Activated T-cell treated with anti-CD3 and anti-CD28 coated beads, Interleukin-2, amount 50 U/mL, for 72 hours (primary cell): ENCODE results near the gene G6PC1. TPM values are rescaled to one million over a fixed set of nuclear protein-coding genes. Genes with fewer than 3 reads are reported as not detected.
"Not testable (repeated sequence)": the region's sequence is repeated elsewhere in the genome, so short reads cannot be mapped to it uniquely, and the experiment has no call there.

Experiments
- ATAC-seq, 2 donors: fragments of 150-1000 bp; cut with Tn5 transposase; replicated peaks in 1 of 2; 2 replicates each; pipeline ENCODE4 v1.10.0; 2021; ENCODE audit warnings: moderate library complexity in 2 of 2, mild to moderate bottlenecking in 1 of 2
- DNase-seq, 2 donors: peaks; one replicate each; pipeline ENCODE4 v3.0.0; 2021 to 2022; ENCODE audit warnings: mixed read lengths in 1 of 2
- H3K27ac Mint-ChIP-seq: one replicate; pipeline ENCODE4 v1.8.0; 2022; ENCODE audit warnings: mild to moderate bottlenecking, moderate library complexity, mixed read lengths
- H3K27me3 Mint-ChIP-seq: one replicate; pipeline ENCODE4 v1.8.0; 2022; ENCODE audit warnings: low read depth, mixed read lengths
- H3K36me3 Mint-ChIP-seq, 2 donors: one replicate each; pipeline ENCODE4 v1.8.0; 2022; ENCODE audit warnings: mixed read lengths in 2 of 2, mild to moderate bottlenecking in 1 of 2; ENCODE audit not compliant: insufficient read depth in 2 of 2
- H3K4me1 Mint-ChIP-seq: one replicate; pipeline ENCODE4 v1.8.0; 2022; ENCODE audit warnings: low read depth, mixed read lengths
- H3K4me3 Mint-ChIP-seq, 2 donors: one replicate each; pipeline ENCODE4 v1.8.0; 2022; ENCODE audit warnings: mild to moderate bottlenecking in 2 of 2, mixed read lengths in 2 of 2, moderate library complexity in 2 of 2
- H3K9me3 Mint-ChIP-seq, 2 donors: one replicate each; pipeline ENCODE4 v1.8.0; 2022; ENCODE audit warnings: mixed read lengths in 2 of 2
- total RNA-seq, 2 donors: library from RNA; stranded (reverse); gene quantifications; one replicate each; pipeline ENCODE4 v1.2.3, GENCODE V29; 2022

G6PC1 gene
- total RNA-seq, 2 donors from 2014 or later, result not detected

GRCh38 chr17:42899981-42900380 is 618 bp upstream of the G6PC1 start:
- H3K27me3 Mint-ChIP-seq, result peaks cover 13% of the 10 kb centered on the region
- ATAC-seq, H3K4me3 Mint-ChIP-seq, DNase-seq, H3K9me3 Mint-ChIP-seq, H3K4me1 Mint-ChIP-seq, H3K36me3 Mint-ChIP-seq, H3K27ac Mint-ChIP-seq: not testable (repeated sequence)

- Mint-ChIP-seq H3K4me1 (no peaks in the 10 kb centered on the region), H3K27me3 (peaks cover 13% of the 10 kb centered on the region), H3K9me3 (no peaks in the 10 kb centered on the region), H3K4me3 (no peak overlapping the region), H3K36me3 (no peaks in the 10 kb centered on the region), H3K27ac (no peak overlapping the region)
- DNase-seq (no peak), ATAC-seq (no peak)
These were observed 1.1 kb downstream of the G6PC1 start for GRCh38 chr17:42901535-42902229.

DNA sequence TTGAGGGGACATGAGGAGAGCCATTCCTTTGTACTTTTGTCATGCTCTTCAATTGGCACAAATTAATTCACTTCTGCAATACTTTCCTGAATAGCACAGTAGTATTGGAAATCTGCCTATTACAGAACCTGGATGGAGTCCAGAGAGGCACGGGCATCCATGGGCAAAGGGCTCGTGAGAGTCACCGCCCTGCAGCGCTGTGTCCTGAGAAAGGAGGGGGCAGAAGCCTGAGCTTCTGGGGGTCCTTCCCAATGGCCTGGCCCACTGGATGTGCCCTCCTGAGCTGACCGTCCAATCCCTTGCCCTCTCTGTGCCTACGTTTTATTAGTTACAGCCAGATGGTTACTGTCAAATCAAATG is 3.5 kb downstream of the G6PC1 start:
- Mint-ChIP-seq H3K4me3 (no peak overlapping the region), H3K9me3 (no peaks in the 10 kb centered on the region), H3K4me1 (no peaks in the 10 kb centered on the region), H3K36me3 (no peaks in the 10 kb centered on the region), H3K27me3 (peaks cover 14% of the 10 kb centered on the region), H3K27ac (no peak overlapping the region)
- DNase-seq (no peak), ATAC-seq (no peak)

DNA sequence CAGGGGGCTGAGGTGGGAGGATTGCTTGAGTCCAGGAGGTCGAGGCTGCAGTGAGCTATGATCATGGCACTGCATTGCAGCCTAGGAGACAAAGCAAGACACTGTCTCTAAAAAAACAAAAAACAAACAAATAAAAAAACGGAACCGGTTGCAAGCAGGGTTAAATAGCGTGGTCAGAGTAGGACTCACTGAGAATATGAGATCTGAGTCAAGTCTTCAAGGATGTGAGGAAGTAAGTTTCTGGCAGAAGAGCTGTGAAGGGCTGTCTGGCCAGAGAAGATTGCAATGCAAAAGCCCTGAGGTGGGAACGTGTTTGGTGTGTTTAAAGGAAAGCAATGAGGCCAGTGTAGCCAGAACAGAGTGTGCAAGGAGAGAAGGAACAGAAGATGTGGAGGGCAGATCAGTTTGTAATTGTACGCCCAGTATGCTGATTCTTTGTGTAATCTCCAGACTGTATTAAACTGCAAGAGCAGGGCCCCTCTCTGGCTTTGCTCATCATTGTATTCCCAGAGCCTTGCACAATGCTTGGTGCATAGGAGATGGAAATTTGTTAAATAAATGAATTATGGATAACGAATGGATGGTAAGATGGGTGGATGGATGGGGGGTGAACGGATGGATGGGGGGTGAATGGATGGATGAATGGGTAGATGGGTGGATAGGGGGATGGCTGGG is 6.3 kb downstream of the G6PC1 start:
- Mint-ChIP-seq H3K27ac (no peak overlapping the region), H3K4me1 (no peaks in the 10 kb centered on the region), H3K4me3 (no peak overlapping the region), H3K9me3 (no peaks in the 10 kb centered on the region), H3K36me3 (no peaks in the 10 kb centered on the region), H3K27me3 (peaks cover 25% of the 10 kb centered on the region)
- DNase-seq, result no peak
- no peak for ATAC-seq

DNA sequence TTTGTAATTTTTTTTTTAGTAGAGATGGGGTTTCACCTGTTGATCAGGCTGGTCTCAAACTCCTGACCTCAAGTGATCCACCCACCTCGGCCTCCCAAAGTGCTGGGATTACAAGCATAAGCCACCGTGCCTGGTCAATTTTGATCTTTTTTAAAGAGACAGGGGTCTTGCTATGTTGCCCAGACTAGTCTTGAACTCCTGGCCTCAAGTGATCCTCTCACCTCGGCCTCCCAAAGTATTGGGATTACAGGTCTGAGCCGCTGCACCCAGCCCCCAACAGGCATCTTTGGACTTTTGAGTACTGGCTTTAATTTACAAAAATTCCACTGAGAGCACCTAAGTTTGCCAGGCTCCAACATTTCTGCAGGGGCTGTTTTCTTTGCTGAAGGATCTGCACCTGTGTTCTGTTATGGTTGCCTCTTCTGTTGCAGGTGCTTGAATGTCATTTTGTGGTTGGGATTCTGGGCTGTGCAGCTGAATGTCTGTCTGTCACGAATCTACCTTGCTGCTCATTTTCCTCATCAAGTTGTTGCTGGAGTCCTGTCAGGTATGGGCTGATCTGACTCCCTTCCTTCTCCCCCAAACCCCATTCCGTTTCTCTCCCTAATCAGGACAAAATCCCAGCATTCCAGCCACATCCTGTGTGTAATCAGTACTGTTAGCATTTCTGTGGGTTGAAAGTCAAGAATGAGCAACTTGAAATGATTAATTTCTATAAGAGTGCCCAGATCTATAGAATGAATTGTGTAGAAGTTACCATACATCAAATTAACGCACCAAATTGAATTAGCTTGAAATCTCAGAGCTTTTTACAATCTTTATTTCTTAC is 8.5 kb downstream of the G6PC1 start:
- Mint-ChIP-seq H3K9me3 (no peaks in the 10 kb centered on the region), H3K4me3 (no peak overlapping the region), H3K27ac (no peak overlapping the region), H3K4me1 (no peaks in the 10 kb centered on the region), H3K27me3 (peaks cover 25% of the 10 kb centered on the region), H3K36me3 (no peaks in the 10 kb centered on the region)
- no peak for ATAC-seq
- no peak for DNase-seq

DNA sequence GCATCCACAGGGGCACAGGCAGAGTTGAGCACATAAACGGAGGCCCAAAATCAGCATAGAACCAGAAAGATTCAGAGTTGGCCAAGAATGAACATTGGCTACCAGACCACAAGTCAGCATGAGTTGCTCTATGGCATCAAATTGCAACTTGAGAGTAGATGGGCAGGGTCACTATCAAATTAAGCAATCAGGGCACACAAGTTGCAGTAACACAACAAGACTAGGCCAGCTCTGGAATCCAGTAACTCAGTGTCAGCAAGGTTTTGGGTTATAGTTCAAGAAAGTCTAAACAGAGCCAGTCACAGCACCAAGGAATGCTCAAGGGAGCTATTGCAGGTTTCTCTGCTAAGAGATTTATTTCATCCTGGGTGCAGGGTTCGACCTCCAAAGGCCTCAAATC is 12.9 kb downstream of the G6PC1 start:
- DNase-seq (no peak), ATAC-seq (no peak)
- Mint-ChIP-seq H3K4me1 (no peaks in the 10 kb centered on the region), H3K9me3 (no peaks in the 10 kb centered on the region), H3K27me3 (peaks cover 30% of the 10 kb centered on the region), H3K4me3 (no peak overlapping the region), H3K36me3 (no peaks in the 10 kb centered on the region), H3K27ac (no peak overlapping the region)

DNA sequence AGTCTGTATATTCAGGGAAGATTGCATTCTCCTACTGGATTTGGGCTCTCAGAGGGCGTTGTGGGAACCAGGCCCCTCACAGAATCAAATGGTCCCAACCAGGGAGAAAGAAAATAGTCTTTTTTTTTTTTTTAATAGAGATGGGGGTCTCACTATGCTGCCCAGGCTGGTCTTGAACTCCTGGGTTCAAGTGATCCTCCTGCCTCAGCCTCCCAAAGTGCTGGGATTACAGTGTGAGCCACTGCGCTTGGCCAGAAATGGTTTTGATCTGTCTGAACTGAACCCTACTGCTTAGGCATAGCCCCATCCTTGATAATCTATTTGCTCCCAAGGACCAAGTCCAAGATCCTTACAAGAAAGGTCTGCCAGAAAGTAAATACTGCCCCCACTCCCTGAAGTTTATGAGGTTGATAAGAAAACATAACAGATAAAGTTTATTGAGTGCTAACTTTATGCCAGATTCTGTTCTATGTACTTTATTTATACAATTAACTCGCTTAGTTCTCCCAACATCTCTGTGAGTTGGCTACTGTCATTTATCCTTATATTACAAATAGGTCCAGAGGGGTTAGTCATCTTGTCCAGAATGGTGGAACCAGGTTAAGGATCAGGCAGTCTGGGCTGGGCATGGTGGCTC is 13.5 kb downstream of the G6PC1 start:
- Mint-ChIP-seq H3K36me3 (no peaks in the 10 kb centered on the region), H3K4me1 (no peaks in the 10 kb centered on the region), H3K9me3 (no peaks in the 10 kb centered on the region), H3K27me3 (peaks cover 32% of the 10 kb centered on the region), H3K4me3 (no peak overlapping the region), H3K27ac (no peak overlapping the region)
- no peak for ATAC-seq
- DNase-seq, result no peak

GRCh38 chr17:42915288-42915687 is 14.7 kb downstream of the G6PC1 start:
- not testable (repeated sequence) for H3K4me1 Mint-ChIP-seq, H3K36me3 Mint-ChIP-seq, ATAC-seq, DNase-seq, H3K27ac Mint-ChIP-seq, H3K9me3 Mint-ChIP-seq, H3K4me3 Mint-ChIP-seq
- H3K27me3 Mint-ChIP-seq, result peaks cover 32% of the 10 kb centered on the region

DNA sequence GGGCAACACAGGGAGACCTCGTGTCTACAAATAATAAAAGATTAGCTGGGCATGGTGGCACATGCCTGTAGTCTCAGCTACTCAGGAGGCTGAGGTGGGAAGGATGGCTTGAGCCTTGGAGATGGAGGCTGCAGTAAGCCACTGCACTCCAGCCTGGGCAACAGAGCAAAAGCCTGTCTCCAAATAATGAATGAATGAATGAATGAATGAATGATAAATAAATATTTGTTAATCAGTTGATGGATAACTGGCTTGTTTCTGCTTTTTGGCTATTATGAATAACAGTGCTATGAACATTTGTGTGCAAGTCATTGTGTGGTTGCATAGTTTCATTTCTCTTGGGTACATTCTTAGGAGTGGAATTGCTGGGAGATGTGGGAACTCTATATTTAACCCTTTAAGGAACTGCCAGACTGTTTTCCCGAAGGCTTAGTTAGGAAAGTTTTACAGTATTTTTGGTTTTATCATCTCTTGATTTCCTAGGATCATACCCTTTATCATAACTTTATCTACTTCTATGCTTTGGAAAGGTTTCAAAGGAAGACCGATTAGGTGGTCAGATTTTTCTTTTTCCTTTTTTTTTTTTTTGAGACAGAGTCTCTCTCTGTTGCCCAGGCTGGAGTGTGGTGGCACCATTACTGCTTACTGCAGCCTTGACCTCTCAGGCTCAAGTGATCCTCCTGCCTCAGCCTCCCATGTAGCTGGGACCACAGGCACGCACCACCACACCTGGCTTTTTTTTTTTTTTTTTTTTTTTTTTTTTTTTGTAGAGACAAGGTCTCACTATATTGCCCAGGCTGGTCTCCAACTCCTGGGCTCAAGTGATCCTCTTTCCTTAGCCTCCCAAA is 16.0 kb downstream of the G6PC1 start:
- peaks cover 29% of the 10 kb centered on the region for H3K27me3 Mint-ChIP-seq
- DNase-seq, H3K4me1 Mint-ChIP-seq, H3K4me3 Mint-ChIP-seq, H3K9me3 Mint-ChIP-seq, H3K36me3 Mint-ChIP-seq, H3K27ac Mint-ChIP-seq, ATAC-seq: not testable (repeated sequence)

GRCh38 chr17:42917236-42917603 is 16.6 kb downstream of the G6PC1 start:
- ATAC-seq (no peak), DNase-seq (no peak)
- Mint-ChIP-seq H3K27me3 (peaks cover 31% of the 10 kb centered on the region), H3K4me3 (no peak overlapping the region), H3K36me3 (no peaks in the 10 kb centered on the region), H3K27ac (no peak overlapping the region), H3K4me1 (no peaks in the 10 kb centered on the region), H3K9me3 (no peaks in the 10 kb centered on the region)

DNA sequence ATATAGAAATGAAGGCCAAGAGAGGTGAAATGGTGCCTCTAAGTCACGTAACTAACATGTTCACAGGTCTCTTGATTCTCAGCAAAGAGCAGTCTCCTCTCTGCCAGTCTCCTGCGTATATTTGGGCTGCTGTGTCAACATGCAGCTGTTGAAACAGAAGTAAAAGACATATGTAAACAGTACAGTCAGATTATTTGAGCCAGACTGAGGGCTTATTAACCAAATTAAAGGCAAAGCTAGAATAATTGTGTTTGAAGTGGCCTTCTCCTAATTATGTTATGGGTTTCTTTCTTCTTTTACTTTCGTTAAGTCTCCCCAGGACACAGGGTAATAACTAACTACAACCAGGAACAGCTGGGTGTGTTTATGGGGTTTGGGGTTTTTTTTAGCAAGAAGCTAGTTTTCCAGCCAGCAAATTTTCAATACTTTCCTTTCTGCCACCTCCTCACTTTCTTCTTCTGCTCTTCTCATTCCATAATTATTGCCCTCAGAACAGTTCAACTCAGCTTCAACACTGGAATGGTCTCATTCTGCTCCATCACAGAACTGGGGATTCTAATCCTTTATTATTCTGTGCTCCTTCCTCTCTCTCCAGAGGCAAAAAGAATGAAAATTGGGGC is 18.4 kb downstream of the G6PC1 start:
- H3K27ac Mint-ChIP-seq, result no peak overlapping the region
- H3K36me3 Mint-ChIP-seq, result no peaks in the 10 kb centered on the region
- DNase-seq (no peak), ATAC-seq (no peak)
- H3K9me3 Mint-ChIP-seq, result no peaks in the 10 kb centered on the region
- no peaks in the 10 kb centered on the region for H3K4me1 Mint-ChIP-seq
- H3K4me3 Mint-ChIP-seq, result no peak overlapping the region
- peaks cover 43% of the 10 kb centered on the region for H3K27me3 Mint-ChIP-seq

DNA sequence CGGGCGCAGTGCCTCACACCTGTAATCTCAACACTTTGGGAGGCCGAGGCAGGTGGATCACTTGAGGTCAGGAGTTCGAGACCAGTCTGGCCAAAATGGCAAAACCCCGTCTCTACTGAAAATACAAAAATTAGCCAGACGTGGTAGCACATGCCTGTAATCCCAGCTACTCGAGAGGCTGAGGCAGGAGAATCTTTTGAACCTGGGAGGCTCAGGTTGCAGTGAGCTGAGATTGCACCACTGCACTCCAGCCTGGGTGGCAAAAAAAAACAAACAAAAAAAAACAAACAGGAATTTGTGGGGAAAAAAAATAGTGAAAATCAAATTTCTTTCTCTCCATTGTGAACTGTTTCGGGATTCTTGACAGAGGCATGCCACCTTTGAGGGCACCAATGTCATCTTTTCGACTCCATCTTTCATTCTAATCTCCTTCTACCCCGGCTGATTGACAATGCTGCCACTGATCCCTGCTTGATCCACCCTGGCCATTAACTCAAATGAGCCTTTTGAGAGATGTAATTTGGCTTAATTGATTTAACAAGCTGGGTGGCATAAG is 19.0 kb downstream of the G6PC1 start:
- DNase-seq, H3K4me3 Mint-ChIP-seq, H3K9me3 Mint-ChIP-seq, H3K4me1 Mint-ChIP-seq, ATAC-seq, H3K36me3 Mint-ChIP-seq, H3K27ac Mint-ChIP-seq: not testable (repeated sequence)
- H3K27me3 Mint-ChIP-seq, result peaks cover 43% of the 10 kb centered on the region
